Activated naive CD8-positive, alpha-beta T cell treated with anti-CD3 and anti-CD28 coated beads, Interleukin-2, amount 10 ng/mL, durations not matched to agents 7 days and 5 days (primary cell): ENCODE data around the gene FAM13B. TPM values are rescaled to one million over a fixed set of nuclear protein-coding genes. Genes with fewer than 3 reads are reported as not detected.
A peak's percentile ranks its signal among the peaks of the same experiment; 100 is the strongest.
"Not testable (repeated sequence)": the region's sequence is repeated elsewhere in the genome, so short reads cannot be mapped to it uniquely, and the experiment has no call there.

Source experiments
- ATAC-seq: fragments of 150-1000 bp; cut with Tn5 transposase; one replicate; pipeline ENCODE4 v1.10.0; 2021; ENCODE audit warnings: low read depth, moderate library complexity
- POLR2A ChIA-PET: fragments of 350-600 bp; sonication (Branson Sonifier 250); formaldehyde crosslinking; loops from one replicate; lab custom pipeline; 2021; ENCODE audit warnings: antibody characterized with exemption; lab: Charles Lee
- DNase-seq: peaks from one replicate; pipeline ENCODE4 v3.0.0; 2021
- H3K27ac Mint-ChIP-seq: one replicate; pipeline ENCODE4 v1.8.0; 2022; ENCODE audit warnings: mild to moderate bottlenecking, mixed read lengths
- H3K27me3 Mint-ChIP-seq: one replicate; pipeline ENCODE4 v1.8.0; 2022; ENCODE audit warnings: mild to moderate bottlenecking, moderate library complexity, mixed read lengths
- H3K36me3 Mint-ChIP-seq: one replicate; pipeline ENCODE4 v1.8.0; 2021; ENCODE audit warnings: mild to moderate bottlenecking, mixed read lengths
- H3K4me1 Mint-ChIP-seq: one replicate; pipeline ENCODE4 v1.8.0; 2021; ENCODE audit warnings: mixed read lengths
- H3K4me3 Mint-ChIP-seq: one replicate; pipeline ENCODE4 v1.8.0; 2022; ENCODE audit warnings: mild to moderate bottlenecking, moderate library complexity, mixed read lengths
- H3K9me3 Mint-ChIP-seq: one replicate; pipeline ENCODE4 v1.8.0; 2021; ENCODE audit warnings: mixed read lengths
- total RNA-seq, 2 experiments: library from RNA; stranded (reverse); gene quantifications; one replicate each; pipeline ENCODE4 v1.2.3, GENCODE V29; 2021

FAM13B gene
- total RNA-seq, 2 experiments from 2014 or later: 44.8 to 48.7 TPM

DNA sequence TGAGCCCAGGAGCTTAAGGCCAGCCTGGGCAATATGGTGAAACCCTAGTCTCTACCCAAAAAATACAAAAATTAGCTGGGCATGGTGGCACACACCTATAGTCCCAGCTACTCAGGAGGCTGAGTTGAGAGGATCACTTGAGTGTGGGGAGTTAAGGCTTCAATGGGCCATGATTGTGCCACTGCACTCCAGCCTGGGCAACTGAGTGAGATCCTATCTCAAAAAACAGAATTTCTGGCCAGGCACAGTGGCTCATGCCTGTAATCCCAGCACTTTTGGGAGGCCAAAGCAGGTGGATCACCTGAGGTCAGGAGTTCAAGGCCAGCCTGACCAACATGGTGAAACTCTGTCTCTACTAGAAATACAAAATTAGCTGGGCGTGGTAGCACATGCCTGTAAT, 19.8 kb upstream of the FAM13B start:
- H3K36me3 Mint-ChIP-seq, H3K9me3 Mint-ChIP-seq, DNase-seq: not testable (repeated sequence)

DNA sequence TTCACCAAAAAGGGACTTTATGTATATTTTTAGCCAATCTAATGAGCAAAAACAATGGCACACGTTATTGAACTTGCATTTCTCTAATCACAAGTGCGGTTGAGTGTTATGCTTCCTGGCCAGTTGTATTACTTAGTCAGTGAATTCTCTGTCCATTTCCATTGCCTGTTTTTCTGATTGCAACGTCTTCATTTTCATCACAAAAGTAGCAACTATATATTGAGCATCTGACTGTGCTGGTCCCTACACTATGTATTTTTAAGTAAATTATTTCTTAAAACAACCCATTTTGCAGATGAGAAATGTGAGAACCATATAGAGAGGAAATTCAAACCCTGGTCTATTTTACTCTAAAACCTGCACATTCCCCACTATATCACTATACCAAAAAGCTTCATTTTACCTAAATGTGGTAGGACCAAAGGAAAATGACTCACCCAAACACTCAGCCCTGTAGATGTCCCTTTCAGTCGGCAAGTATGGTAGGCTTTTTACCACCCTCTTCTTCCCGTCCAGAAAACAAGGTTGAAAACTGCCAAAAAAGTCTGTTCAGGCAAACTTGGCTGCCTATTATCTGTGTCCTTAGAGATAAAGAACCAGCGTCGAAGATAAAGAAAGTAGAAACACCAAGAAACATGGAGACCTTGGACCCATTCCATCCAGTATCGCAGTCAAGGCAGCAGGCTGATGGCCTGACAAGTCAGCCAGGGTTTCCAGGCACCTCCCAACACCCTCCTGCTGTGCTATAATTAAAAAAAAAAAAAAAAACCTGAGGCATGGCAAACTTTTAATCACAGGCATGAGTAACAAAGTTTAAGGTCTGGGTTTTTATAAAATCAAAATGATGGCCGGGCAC, 18.8 kb upstream of the FAM13B start:
- peaks cover 8% of the 10 kb centered on the region for H3K27me3 Mint-ChIP-seq
- DNase-seq: no peak
- H3K36me3 Mint-ChIP-seq: no peaks in the 10 kb centered on the region
- H3K9me3 Mint-ChIP-seq: no peaks in the 10 kb centered on the region
- no peak overlapping the region for H3K27ac Mint-ChIP-seq
- no peak for ATAC-seq
- no peaks in the 10 kb centered on the region for H3K4me1 Mint-ChIP-seq
- no peak overlapping the region for H3K4me3 Mint-ChIP-seq
- POLR2A ChIA-PET: no interaction called here

More for the DNA sequence above, 19.8 kb upstream of the FAM13B start:
- not testable (repeated sequence) for ATAC-seq, H3K4me3 Mint-ChIP-seq, H3K27ac Mint-ChIP-seq, H3K27me3 Mint-ChIP-seq, H3K4me1 Mint-ChIP-seq
- POLR2A ChIA-PET: interaction anchor here (1.3 kb wide), 1 partner anchor 16 kb away, joined by 4 read pairs; no protein-coding TSS in a partner anchor

DNA sequence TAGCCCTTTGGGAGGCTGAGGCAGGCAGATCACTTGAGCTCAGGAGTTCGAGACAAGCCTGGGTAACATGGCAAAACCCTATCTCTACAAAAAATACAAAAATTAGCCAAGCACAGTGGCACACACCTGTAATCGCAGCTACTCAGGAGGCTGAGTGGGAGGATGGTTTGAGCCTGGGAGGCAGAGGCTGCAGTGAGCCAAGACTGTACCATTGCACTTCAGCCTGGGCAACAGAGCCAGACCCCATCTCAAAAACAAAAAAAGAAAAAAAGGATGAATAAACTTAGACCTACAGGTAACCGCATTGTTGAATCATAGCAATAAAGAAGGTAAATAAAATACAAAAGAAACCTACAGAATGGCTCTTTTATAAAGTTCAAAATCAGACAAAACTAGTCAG, 12.4 kb upstream of the FAM13B start:
- H3K27ac Mint-ChIP-seq, H3K4me1 Mint-ChIP-seq, H3K9me3 Mint-ChIP-seq, POLR2A ChIA-PET, ATAC-seq, DNase-seq, H3K27me3 Mint-ChIP-seq, H3K36me3 Mint-ChIP-seq, H3K4me3 Mint-ChIP-seq: not testable (repeated sequence)

DNA sequence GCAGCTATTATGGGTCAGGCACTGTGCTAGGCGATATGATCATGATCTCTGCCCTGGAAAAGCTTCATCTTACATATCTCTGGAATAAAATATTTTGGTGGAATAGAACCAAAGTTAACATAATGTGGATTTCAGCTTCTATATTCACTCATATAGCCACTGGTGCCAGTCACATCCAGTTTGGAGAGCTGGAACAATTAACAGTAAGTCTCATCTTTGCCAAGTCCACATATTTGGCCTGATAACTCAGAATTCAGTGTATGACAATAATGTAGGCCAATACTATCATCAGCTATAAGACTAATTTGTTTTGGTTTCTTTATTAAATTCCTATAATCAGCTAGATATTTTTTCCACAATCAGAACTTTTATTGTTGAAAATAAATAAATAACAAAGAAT, 5.9 kb upstream of the FAM13B start:
- POLR2A ChIA-PET: interaction anchor here (0.5 to 0.9 kb wide), 3 partner anchors 12 to 172 kb away, joined by 3 to 4 read pairs (median 3); no protein-coding TSS in a partner anchor
- H3K27ac Mint-ChIP-seq: no peak overlapping the region
- H3K4me1 Mint-ChIP-seq: peaks cover 11% of the 10 kb centered on the region
- H3K27me3 Mint-ChIP-seq: no peaks in the 10 kb centered on the region
- no peaks in the 10 kb centered on the region for H3K9me3 Mint-ChIP-seq
- H3K36me3 Mint-ChIP-seq: no peaks in the 10 kb centered on the region
- DNase-seq (no peak), ATAC-seq (no peak)
- no peak overlapping the region for H3K4me3 Mint-ChIP-seq

DNA sequence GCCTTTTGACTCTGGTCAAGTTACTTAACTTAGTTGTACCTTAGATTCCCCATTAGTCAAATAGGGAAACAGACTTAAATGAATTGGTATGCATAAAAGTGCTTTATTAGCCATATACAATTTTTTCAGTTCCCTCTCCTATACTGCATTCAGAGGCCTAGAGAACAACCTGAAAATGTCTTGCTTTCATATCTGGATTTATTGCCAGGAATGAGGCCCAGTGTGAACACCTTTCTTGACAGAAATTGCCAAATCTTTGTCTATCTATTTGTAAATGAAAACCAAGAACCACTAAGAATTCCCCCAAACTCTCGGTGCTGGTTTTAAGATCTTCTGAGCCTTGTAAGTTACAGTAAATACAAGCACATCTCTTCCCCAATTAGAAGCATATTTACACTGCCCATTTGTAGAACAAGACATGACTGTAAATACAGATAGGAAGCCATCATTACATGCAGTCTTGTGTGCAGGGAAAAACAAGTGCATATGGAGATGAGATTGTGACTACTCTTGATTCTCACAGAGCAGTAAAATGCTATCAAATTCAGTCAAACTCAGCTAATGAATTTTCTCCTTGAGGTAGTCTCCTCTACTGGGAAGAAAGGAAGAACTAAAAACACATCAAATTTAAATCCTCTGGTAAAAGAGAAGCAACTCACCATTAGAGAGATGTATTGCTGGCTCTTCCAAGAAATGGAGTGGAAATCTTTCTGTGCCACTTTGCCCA, 5.2 kb upstream of the FAM13B start:
- Mint-ChIP-seq H3K9me3 (no peaks in the 10 kb centered on the region), H3K4me3 (no peak overlapping the region), H3K36me3 (no peaks in the 10 kb centered on the region), H3K27ac (no peak overlapping the region), H3K4me1 (peaks cover 15% of the 10 kb centered on the region), H3K27me3 (no peaks in the 10 kb centered on the region)
- POLR2A ChIA-PET: no interaction called here
- ATAC-seq (no peak), DNase-seq (no peak)

DNA sequence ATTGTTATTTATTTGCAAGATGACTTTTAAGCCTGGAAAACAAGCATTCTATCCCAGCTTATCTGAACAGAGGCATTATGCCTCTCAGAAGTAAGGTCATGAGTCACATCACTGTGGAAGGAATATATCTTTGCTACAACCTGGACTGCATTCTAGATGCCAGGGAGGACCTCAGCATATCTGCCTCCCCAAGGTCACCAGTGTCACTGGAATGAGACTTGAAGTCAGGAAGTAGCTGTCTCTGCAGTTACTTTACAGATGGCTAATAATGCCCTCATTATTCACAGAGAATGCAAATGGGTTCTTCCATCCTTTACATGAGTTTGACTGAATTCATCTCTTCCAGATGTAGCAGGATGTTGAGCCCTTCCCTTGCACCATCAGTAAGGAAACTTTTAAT, 4.4 kb upstream of the FAM13B start:
- H3K27me3 Mint-ChIP-seq: no peaks in the 10 kb centered on the region
- POLR2A ChIA-PET: interaction anchor here (1.5 kb wide), 1 partner anchor 32 kb away, joined by 5 read pairs; no protein-coding TSS in a partner anchor
- no peak for DNase-seq
- no peaks in the 10 kb centered on the region for H3K36me3 Mint-ChIP-seq
- no peak overlapping the region for H3K4me3 Mint-ChIP-seq
- no peak for ATAC-seq
- H3K4me1 Mint-ChIP-seq: peaks cover 15% of the 10 kb centered on the region
- H3K9me3 Mint-ChIP-seq: no peaks in the 10 kb centered on the region
- no peak overlapping the region for H3K27ac Mint-ChIP-seq

DNA sequence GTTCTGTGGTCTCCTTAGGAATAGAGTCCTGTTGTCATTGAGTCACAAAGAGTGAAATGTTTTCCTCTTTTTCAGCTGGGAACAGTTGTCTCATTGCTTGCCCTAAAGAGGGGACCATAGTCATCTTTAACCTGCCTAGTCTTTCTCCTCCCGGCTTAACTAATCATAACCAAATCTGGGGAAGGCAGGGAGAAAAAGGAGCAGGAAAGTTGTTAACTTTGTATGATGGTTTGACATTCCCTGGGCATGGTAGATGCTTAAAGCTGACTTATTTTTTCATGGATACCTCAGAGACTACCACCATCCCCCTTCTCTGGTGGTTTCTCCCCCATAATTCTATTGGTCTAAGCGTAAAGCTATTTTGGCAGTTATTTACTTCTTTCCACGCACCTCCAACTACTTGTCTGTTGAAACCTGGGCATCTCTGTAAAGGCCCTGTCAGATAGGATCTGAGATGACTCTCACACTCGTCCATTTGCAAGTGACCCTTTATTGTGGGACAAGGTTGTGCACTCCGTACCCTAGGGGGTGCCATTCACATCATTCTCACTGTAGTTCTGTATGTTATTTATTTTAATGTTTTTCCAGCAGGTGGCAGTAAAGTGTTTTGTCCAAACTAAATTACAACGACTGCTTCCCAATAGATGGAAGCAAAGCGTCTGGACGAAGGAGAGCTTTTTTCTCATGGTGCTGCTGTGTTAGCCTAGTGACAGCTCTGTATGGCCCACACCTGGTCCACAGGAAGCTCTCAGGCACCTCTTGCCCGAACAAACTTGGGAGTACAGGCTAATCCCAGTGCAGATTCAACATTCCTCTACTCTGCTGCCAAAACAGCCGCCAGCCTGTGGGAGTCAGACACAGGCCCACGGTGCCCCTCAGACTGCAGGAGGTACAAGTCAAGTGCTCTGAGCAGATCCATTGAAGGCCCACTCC, 3.0 kb upstream of the FAM13B start:
- peak; percentile 50 for ATAC-seq
- no peaks in the 10 kb centered on the region for H3K27me3 Mint-ChIP-seq
- H3K36me3 Mint-ChIP-seq: peaks cover 9% of the 10 kb centered on the region
- POLR2A ChIA-PET: interaction anchor here (1.5 kb wide), 1 partner anchor 33 kb away, joined by 5 read pairs; no protein-coding TSS in a partner anchor
- no peaks in the 10 kb centered on the region for H3K9me3 Mint-ChIP-seq
- H3K4me3 Mint-ChIP-seq: no peak overlapping the region
- DNase-seq: peak; percentile 38
- H3K27ac Mint-ChIP-seq: no peak overlapping the region
- peaks cover 22% of the 10 kb centered on the region for H3K4me1 Mint-ChIP-seq

DNA sequence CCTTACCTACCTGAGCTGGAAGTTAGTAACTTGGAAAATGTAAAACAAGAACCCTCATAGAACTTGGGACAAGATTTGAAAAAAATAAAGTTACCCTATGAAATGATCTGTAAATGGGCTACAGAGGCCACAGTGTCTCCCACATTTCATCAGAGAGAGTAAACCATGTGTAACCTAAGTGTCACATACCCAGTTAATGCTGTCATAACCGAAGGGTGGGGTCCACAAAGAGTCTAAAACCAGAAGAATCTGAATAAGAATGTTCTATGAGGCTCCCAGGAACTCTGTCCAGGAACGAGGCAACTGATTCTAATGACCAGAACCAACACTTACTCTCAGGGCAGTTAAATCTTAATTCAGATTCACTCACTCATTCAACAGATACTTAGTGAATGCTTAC, 1.0 kb upstream of the FAM13B start:
- no peaks in the 10 kb centered on the region for H3K27me3 Mint-ChIP-seq
- POLR2A ChIA-PET: interaction anchor here (0.6 to 1.7 kb wide), 4 partner anchors 30 to 304 kb away, joined by 3 to 5 read pairs (median 4); partner anchors contain the start of gene FAM53C
- H3K27ac Mint-ChIP-seq: peak overlapping the region; percentile 96
- DNase-seq (no peak), ATAC-seq (no peak)
- peaks cover 19% of the 10 kb centered on the region for H3K36me3 Mint-ChIP-seq
- H3K9me3 Mint-ChIP-seq: no peaks in the 10 kb centered on the region
- peaks cover 36% of the 10 kb centered on the region for H3K4me1 Mint-ChIP-seq
- peak overlapping the region; percentile 98 for H3K4me3 Mint-ChIP-seq

DNA sequence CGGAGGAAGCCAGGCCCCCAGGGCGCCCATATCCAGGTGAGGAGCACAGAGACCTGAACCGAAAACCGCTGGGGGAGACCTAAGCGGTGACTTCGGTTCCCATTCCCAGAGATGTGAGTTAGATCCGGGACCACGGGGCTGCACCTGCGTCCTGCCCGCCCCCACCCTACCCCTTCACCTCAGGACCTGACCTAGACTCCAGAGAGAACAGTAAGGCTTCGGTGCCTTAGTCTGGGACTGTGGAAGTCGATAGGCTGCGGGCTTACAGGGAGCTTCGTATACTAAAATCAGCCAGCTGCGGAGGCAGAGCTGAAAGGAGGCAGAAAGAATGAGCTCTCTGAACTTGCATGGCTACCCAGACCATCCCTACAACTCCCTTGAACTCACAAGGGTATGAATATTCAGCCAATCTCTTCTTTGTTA, 518 bp upstream of the FAM13B start:
- H3K4me1 Mint-ChIP-seq: peaks cover 37% of the 10 kb centered on the region
- DNase-seq (no peak), ATAC-seq (no peak)
- peak overlapping the region; percentile 96 for H3K27ac Mint-ChIP-seq
- H3K9me3 Mint-ChIP-seq: no peaks in the 10 kb centered on the region
- H3K27me3 Mint-ChIP-seq: no peaks in the 10 kb centered on the region
- H3K4me3 Mint-ChIP-seq: peak overlapping the region; percentile 98
- peaks cover 19% of the 10 kb centered on the region for H3K36me3 Mint-ChIP-seq
- POLR2A ChIA-PET: interaction anchor here (0.5 to 1.7 kb wide), 6 partner anchors 10 to 304 kb away, joined by 3 to 5 read pairs (median 3); partner anchors contain the start of gene FAM53C

DNA sequence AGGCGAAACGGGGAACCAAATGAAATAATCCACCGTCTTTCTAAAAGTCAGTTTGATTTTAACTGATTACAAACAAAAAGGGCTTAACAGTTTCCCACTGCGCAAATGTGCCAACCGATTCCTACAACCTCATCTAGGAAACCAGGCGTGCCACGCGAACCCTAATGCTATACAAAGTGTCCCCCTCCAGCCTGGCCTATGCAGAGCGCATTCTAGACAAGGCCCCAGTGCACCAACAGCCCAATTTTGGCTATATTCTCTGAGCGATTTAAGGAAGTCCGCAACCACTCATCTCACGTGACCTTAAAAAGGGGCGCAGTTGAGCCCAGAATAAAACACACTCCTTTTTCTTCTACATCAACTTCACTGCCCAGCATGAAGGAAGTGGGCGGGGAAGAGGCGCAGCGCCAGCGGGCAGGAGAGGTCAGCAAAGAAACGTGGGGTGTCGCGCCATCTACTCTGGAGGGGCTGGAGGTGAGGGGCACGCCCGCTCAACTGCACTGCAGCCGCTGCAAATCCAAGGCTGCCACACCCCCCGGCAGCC, 779 bp downstream of the FAM13B start:
- ATAC-seq (peak; percentile 46), DNase-seq (no peak)
- no peaks in the 10 kb centered on the region for H3K27me3 Mint-ChIP-seq
- H3K9me3 Mint-ChIP-seq: no peaks in the 10 kb centered on the region
- peaks cover 37% of the 10 kb centered on the region for H3K4me1 Mint-ChIP-seq
- peak overlapping the region; percentile 96 for H3K27ac Mint-ChIP-seq
- peaks cover 27% of the 10 kb centered on the region for H3K36me3 Mint-ChIP-seq
- peak overlapping the region; percentile 98 for H3K4me3 Mint-ChIP-seq
- POLR2A ChIA-PET: no interaction called here

DNA sequence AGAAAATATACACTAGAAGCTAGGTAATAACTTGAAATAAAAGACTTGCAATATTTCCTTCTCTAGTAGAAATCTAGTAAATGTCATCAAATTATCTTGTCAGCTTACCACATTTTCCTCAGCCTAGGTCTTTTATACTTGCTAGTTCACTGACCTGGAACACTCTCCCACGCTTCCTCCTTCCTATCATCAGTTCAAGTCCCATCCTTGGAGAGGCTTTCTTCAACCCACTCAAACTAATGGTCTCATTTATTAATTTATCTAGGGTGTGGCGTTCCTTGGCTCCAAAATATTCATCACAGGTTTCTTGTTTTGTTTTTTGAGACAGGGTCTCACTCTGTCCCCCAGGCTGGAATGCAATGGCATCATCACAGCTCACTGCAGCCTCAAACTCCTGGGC, 2.9 kb downstream of the FAM13B start:
- DNase-seq (no peak), ATAC-seq (no peak)
- H3K36me3 Mint-ChIP-seq: peaks cover 32% of the 10 kb centered on the region
- H3K27me3 Mint-ChIP-seq: no peaks in the 10 kb centered on the region
- no peaks in the 10 kb centered on the region for H3K9me3 Mint-ChIP-seq
- H3K27ac Mint-ChIP-seq: no peak overlapping the region
- POLR2A ChIA-PET: interaction anchor here (0.6 to 2.1 kb wide), 4 partner anchors 9 to 276 kb away, joined by 3 to 6 read pairs (median 3); partner anchors contain the start of genes HNRNPA0 and PKD2L2
- H3K4me1 Mint-ChIP-seq: peaks cover 41% of the 10 kb centered on the region
- peak overlapping the region; percentile 98 for H3K4me3 Mint-ChIP-seq

DNA sequence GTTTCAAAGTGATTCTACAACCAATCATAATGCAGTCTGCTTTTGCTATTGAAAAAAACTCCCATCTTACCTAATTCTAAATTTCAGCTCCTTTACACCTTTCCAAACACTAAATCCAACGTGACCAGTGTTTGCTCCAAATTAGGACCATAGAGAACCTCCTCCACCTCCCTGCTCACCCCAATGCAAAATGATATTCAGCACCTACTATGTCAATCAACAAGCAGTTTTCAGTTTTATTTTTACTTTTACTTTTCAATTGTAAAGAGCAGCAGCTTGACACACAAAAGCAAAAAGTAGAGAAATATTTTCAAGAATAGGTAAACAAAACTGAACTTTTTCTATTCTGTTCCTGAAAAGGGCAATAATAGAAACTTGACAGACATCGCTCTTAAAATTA, 3.4 kb downstream of the FAM13B start:
- POLR2A ChIA-PET: interaction anchor here (0.6 to 2.1 kb wide), 4 partner anchors 9 to 275 kb away, joined by 3 to 6 read pairs (median 3); partner anchors contain the start of genes HNRNPA0 and PKD2L2
- Mint-ChIP-seq H3K9me3 (no peaks in the 10 kb centered on the region), H3K4me3 (peak overlapping the region; percentile 59), H3K27me3 (no peaks in the 10 kb centered on the region), H3K36me3 (peaks cover 34% of the 10 kb centered on the region), H3K4me1 (peaks cover 45% of the 10 kb centered on the region), H3K27ac (peak overlapping the region; percentile 42)
- DNase-seq (no peak), ATAC-seq (no peak)
